K562 (cell line): ENCODE results near the gene SLC13A4. TPM values are rescaled to one million over a fixed set of nuclear protein-coding genes. Genes with fewer than 3 reads are reported as not detected.
A peak's percentile ranks its signal among the peaks of the same experiment; 100 is the strongest.

ENCODE experiments used
- ATAC-seq: fragments of 200-7000 bp; cut with Tn5 transposase; 3 replicates; pipeline ENCODE4 v1.9.1; 2020; ENCODE audit warnings: moderate library complexity
- BruUV-seq: library from RNA; stranded (reverse); fragments of 400-500 nt; replicated peaks from 2 replicates; lab custom pipeline; 2021; lab: Mats Ljungman, UMichigan
- CTCF ChIA-PET: fragments of 300-600 bp; formaldehyde crosslinking; extraction: SDS; loops from one replicate; lab custom pipeline; 2021; ENCODE audit warnings: low intra/inter-chr PET ratio; lab: Yijun Ruan, JAX
- POLR2A ChIA-PET: fragments of 300-600, 350-650 bp; sonication (Branson Sonifier 250); formaldehyde crosslinking; extraction: SDS; loops from one replicate; lab custom pipeline; 2021; ENCODE audit warnings: antibody characterized with exemption, inconsistent platforms; lab: Yijun Ruan, JAX
- DNase-seq, 4 experiments: peaks; one replicate each; pipeline versions ENCODE4 v3.0.0 to v3.0.0-alpha.2; 2011 to 2018; ENCODE audit warnings: low spot score in 3 of 4, mixed read lengths in 3 of 4; ENCODE audit errors: extremely low read depth in 1 of 4
- FAIRE-seq: peaks from 2 replicates; lab custom pipeline; 2011; peaks lifted over from hg19 to GRCh38; lab: Jason Lieb, UNC
- H2AFZ ChIP-seq: 2 replicates; pipeline ENCODE4 v1.6.0; 2011; ENCODE audit warnings: low read depth, low read length, control low read depth, inconsistent platforms
- H3K27ac ChIP-seq: fragments of 200-600 bp; 3 replicates; pipeline ENCODE4 v1.8.0; 2011; ENCODE audit warnings: low read depth, mild to moderate bottlenecking, control low read depth, inconsistent platforms, low read length, moderate library complexity, mixed read lengths; ENCODE audit errors: extremely low read depth
- H3K27me3 ChIP-seq, 2 experiments: fragments of 300-600 bp in 1 of 2; 2 replicates in 1 of 2; 3 replicates in 1 of 2; pipeline versions ENCODE4 v1.6.0 to v1.8.0; 2011; ENCODE audit warnings: inconsistent platforms in 2 of 2, low read length in 2 of 2, mild to moderate bottlenecking in 1 of 2, mixed read lengths in 1 of 2, moderate library complexity in 1 of 2; ENCODE audit not compliant: control insufficient read depth in 2 of 2, insufficient read depth in 2 of 2
- H3K36me3 ChIP-seq: fragments of 300-600 bp; 3 replicates; pipeline ENCODE4 v1.8.0; 2011; ENCODE audit warnings: mild to moderate bottlenecking, low read length, inconsistent platforms; ENCODE audit not compliant: control insufficient read depth, insufficient read depth
- H3K4me1 ChIP-seq, 2 experiments: fragments of 200-600 bp in 1 of 2; replicated peaks in 1 of 2; 2 replicates in 1 of 2; 3 replicates in 1 of 2; pipeline versions ENCODE4 v1.5.1 to v1.8.0; 2011; ENCODE audit warnings: inconsistent platforms in 2 of 2, low read length in 2 of 2, mild to moderate bottlenecking in 1 of 2, mixed read lengths in 1 of 2, moderate library complexity in 1 of 2; ENCODE audit not compliant: control insufficient read depth in 2 of 2, insufficient read depth in 2 of 2
- H3K4me2 ChIP-seq: 2 replicates; pipeline ENCODE4 v1.6.1; 2011; ENCODE audit warnings: low read length, control low read depth, inconsistent platforms, mixed read lengths; ENCODE audit not compliant: insufficient read depth
- H3K4me3 ChIP-seq: fragments of 200-600 bp; sonication (generic), shearing (Covaris generic); 2 replicates; pipeline ENCODE4 v1.5.1; 2016; ENCODE audit warnings: control low read depth, inconsistent platforms
- H3K79me2 ChIP-seq: fragments of 200-600 bp; 3 replicates; pipeline ENCODE4 v1.8.0; 2011; ENCODE audit warnings: low read length, inconsistent platforms; ENCODE audit not compliant: control insufficient read depth, insufficient read depth
- H3K9ac ChIP-seq, 2 experiments: 2 replicates each; pipeline versions ENCODE4 v1.6.0 to v1.6.1; 2011; ENCODE audit warnings: low read depth in 2 of 2, low read length in 2 of 2, control low read depth in 1 of 2, inconsistent platforms in 1 of 2, mild to moderate bottlenecking in 1 of 2, mixed read lengths in 1 of 2; ENCODE audit not compliant: insufficient read depth in 1 of 2
- H3K9me1 ChIP-seq: one replicate; pipeline ENCODE4 v1.6.0; 2011; ENCODE audit warnings: inconsistent platforms, mild to moderate bottlenecking, low read length, moderate library complexity; ENCODE audit not compliant: control insufficient read depth, insufficient read depth
- H3K9me3 ChIP-seq: replicated peaks from 2 replicates; pipeline ENCODE4 v1.5.1; 2011; ENCODE audit warnings: low read depth, low read length, inconsistent platforms; ENCODE audit not compliant: control insufficient read depth, insufficient read depth
- H4K20me1 ChIP-seq: replicated peaks from 2 replicates; pipeline ENCODE4 v1.6.1; 2011; ENCODE audit warnings: low read length, inconsistent platforms, mixed read lengths; ENCODE audit not compliant: control insufficient read depth, insufficient read depth
- ARHGAP35 ChIP-seq: fragments of 450-650 bp; IDR thresholded peaks from 2 replicates; pipeline ENCODE4 v1.6.1; 2018; ENCODE audit not compliant: partially characterized antibody
- NFXL1 ChIP-seq: fragments of 450-650 bp; formaldehyde crosslinking; IDR thresholded peaks from 2 replicates; pipeline ENCODE4 v1.4.0; 2021; ENCODE audit warnings: mild to moderate bottlenecking
- RFX1 ChIP-seq: fragments of 450-650 bp; IDR thresholded peaks from 2 replicates; pipeline ENCODE4 v1.6.1; 2016; ENCODE audit warnings: mild to moderate bottlenecking, moderate library complexity
- WGBS: fragments of 100-300 bp; shearing (Covaris generic); methylation state at CpG from one replicate; pipeline ENCODE4 v1.1.6; 2016; ENCODE audit warnings: low coverage, mixed read lengths; ENCODE audit not compliant: insufficient coverage; ENCODE audit errors: missing lambda C conversion rate; 5-methylcytosine and 5-hydroxymethylcytosine counted together
- in situ Hi-C: fragments of 300-500 bp; cut with MboI; formaldehyde crosslinking; loops from 4 replicates; pipeline ENCODE4 v1.15.0; 2018; ENCODE audit warnings: inconsistent platforms, mixed read lengths
- intact Hi-C: fragments of 100-400 bp; cut with micrococcal nuclease; formaldehyde crosslinking; loops from 2 replicates; pipeline ENCODE4 v1.14.2; 2022
- polyA plus RNA-seq, 8 experiments: library from polyadenylated mRNA; depleted of rRNA in 4 of 8; stranded (reverse) in 5 of 8; unstranded in 3 of 8; fragments of >200 nt; fragmentation: Nextera tagmentation in 2 of 8; fragmentation: Illumina TruSeq in 1 of 8; extraction: Ambion mirVana in 2 of 8; extraction: Trizol in 1 of 8; gene quantifications; 2 replicates each; pipeline versions ENCODE4 v1.2.1 to v1.2.3, GENCODE V29; 2011 to 2014; ENCODE audit warnings: inconsistent platforms in 1 of 8, missing spikeins in 1 of 8
- total RNA-seq, 7 experiments: library from RNA; depleted of rRNA in 6 of 7; stranded (reverse); fragments of >200 nt in 6 of 7; fragmentation: Illumina TruSeq in 2 of 7; extraction: Trizol in 2 of 7; gene quantifications; 2 replicates each; pipeline versions ENCODE4 v1.2.1 to v1.2.3, GENCODE V29; 2011 to 2021; ENCODE audit warnings: low replicate concordance in 1 of 7
- TF ChIP-seq, protein P1 (sequence below): fragments of 250-450 bp; sonication (Bioruptor Pico); IDR thresholded peaks from 2 replicates; pipeline ENCODE4 v1.8.0; 2021; ENCODE audit warnings: moderate library complexity, mild to moderate bottlenecking, inconsistent platforms

Gene SLC13A4
- total and polyA plus RNA-seq, 9 of the 15 experiments (the other 6 are each of a cell fraction or from before 2014, with no cell fraction given), result 0.11 to 1.0 (median 0.36) TPM

DNA sequence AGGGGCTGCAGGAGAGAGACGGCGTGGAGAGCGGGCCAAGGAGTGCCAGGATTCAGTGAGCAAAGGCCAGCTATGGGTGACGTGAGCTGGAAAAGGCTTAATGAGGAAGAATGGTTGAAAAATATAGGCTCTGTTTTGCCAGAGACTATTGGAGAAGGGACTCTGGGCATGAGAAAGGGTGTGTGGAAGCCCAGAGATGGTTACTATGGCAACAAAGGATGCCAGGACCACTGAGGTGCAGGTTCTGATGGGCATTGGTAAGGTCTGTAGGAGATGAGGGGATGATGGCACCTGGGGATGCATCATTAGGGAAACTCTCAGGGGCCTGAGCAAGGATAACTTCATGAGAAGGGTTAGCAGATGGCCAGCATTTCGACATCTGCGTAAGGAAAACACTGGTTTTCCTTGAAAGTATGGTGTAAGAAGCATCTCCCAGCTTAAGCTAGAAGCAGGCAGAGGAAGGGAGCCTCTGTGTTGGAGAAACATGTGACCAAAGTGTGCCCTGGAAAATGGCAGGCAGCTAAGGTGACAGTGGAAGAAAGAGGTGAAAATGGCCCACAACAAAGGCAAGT lies 42.2 kb upstream of the SLC13A4 start:
- ATAC-seq (no peak), FAIRE-seq (no peak), DNase-seq (no peak)
- Histone ChIP-seq H3K4me2 (no peak overlapping the region), H3K36me3 (no peaks in the 10 kb centered on the region), H3K9me1 (no peaks in the 10 kb centered on the region), H3K27me3 (peaks cover 32 to 37% of the 10 kb centered on the region in 2 experiments; a peak in 3 of 5 replicates), H3K79me2 (no peaks in the 10 kb centered on the region), H3K9me3 (no peaks in the 10 kb centered on the region), H3K4me1 (0 out of 5 replicates have a peak, but pooled peaks cover 0 to 9% of the 10 kb centered on the region in 2 experiments), H3K27ac (no peak overlapping the region), H2AFZ (no peak overlapping the region), H3K4me3 (no peak overlapping the region), H3K9ac (no peak overlapping the region), H4K20me1 (no peaks in the 10 kb centered on the region; the same call in 1 of the 2 replicates)
- CTCF ChIA-PET, result no interaction called here
- no TSS peak for BruUV-seq
- 4% methylated on average over 6 of the region's 6 CpGs for WGBS
- intact Hi-C loops, result no loop called here
- no peak for TF ChIP-seq ARHGAP35
- TF ChIP-seq, protein P1, sequence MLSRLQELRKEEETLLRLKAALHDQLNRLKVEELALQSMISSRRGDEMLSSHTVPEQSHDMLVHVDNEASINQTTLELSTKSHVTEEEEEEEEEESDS (CRISPR knock-in tag), result no peak
- no peak for TF ChIP-seq NFXL1 (CRISPR knock-in tag)
- peak; percentile 76 for TF ChIP-seq RFX1
- POLR2A ChIA-PET, result interaction anchor here (0.9 to 1.1 kb wide), 3 partner anchors 11 to 28 kb away, joined by 3 read pairs; no protein-coding TSS in a partner anchor
- in situ Hi-C loops, result no loop called here
